ENCODE results near the gene FSTL5.

FSTL5 gene

DNA sequence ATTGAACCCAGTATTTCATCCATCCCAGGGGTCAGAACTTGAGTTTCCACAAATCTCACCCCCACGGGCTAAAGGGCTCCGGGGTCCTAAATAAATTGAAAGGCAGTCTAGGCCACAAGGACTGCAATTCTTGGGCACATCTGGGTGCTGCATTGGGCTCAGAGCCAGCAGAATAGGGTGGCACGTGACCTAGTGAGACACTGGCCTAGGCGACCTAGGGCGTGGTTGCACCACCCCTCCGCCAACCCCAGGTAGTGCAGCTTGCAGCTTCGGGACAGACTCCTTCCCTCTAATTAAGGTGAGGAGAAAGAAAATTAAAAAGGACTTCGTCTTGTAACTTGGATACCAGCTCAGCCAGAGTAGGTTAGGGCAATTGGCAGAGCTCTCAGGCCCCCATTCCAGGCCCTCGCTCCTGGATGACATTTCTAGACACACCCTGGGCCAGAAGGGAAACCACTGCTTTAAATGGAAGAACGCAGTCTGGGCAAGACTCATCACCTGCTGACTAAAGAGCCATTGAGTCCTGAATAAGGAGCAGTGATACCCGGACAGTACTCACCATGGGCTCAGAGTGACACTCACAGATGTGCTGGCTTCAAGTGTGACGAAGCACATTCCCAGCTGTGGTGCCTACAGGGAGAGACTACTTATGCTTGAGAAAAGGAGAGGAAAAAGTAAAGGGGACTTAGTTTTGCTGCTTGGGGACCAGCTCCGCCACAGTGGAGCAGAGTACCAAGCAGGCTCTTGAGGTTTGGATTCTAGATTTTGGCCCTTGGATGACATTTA is 735.4 kb downstream of the FSTL5 start:
- DNase-seq, result no peak

DNA sequence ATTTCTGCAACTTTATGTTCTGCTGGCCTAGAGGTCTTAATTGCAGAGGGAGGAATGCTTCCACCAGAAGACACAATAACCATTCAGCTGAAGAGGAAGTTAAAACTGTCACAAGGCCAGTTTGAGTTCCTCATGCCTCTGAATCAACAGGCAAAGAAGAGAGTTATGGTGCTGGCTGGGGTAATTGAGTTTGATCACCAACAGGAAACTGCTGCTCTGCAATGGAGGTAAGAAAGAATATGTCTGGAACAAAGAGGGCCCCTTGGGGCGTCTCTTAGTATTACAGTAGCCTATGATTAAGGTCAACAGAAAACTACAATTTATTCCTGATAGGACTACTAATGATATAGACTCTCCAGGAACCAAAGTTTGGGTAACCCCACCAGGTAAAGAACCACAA is 744.0 kb downstream of the FSTL5 start:
- no peak for DNase-seq

DNA sequence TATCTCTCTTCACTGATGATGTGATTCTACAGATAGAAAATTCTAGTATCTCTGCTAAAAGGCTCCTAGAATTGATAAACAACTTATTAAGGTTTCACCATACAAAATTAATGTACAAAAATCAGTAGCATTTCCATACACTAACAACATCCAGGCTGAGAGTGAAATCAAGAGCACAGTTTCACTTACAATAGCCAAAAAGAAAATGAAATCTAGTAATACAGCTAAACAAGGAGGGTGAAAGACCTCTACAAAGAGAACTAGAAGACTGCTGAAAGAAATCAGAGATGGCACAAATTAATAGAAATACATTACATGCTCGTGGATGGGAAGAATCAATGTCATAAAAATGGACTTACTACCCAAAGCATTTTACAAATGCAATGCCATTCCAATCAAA is 751.9 kb downstream of the FSTL5 start:
- no peak for DNase-seq

GRCh38 chr4:161404346-161405110 is 759.3 kb downstream of the FSTL5 start:
- no peak for DNase-seq

GRCh38 chr4:161403781-161404180 is 760.0 kb downstream of the FSTL5 start:
- DNase-seq, result no peak

- DNase-seq, result no peak
Measured at GRCh38 chr4:161393602-161394001, 770.2 kb downstream of the FSTL5 start.

GRCh38 chr4:161382655-161383054 is 781.1 kb downstream of the FSTL5 start:
- DNase-seq, result no peak

GRCh38 chr4:161376275-161376674 is 787.5 kb downstream of the FSTL5 start:
- DNase-seq, result no peak

GRCh38 chr4:161364681-161365080 is 799.1 kb downstream of the FSTL5 start:
- DNase-seq, result no peak

GRCh38 chr4:161360982-161361381 is 802.8 kb downstream of the FSTL5 start:
- DNase-seq, result no peak

DNA sequence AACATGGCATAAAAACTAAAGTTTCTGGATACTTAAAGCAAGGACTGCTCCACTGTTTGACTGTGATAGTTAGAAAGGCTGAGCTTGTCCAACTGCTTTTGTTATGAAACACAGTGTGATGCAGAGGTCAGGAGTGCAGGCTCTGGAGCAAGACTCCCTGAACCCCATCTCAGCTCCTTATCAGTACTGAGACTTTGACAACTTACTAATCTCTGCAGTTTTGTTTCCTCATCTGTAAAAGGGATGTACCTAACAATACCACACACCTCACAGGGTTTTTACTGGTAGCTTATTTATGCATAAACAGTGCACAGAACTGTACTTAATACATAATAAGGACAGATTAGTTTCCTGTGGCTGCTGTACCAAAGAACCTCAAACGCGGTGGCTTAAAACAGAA is 804.3 kb downstream of the FSTL5 start:
- DNase-seq, result no peak

- DNase-seq, result no peak
Measured at GRCh38 chr4:161356351-161356750, 807.4 kb downstream of the FSTL5 start.

DNA sequence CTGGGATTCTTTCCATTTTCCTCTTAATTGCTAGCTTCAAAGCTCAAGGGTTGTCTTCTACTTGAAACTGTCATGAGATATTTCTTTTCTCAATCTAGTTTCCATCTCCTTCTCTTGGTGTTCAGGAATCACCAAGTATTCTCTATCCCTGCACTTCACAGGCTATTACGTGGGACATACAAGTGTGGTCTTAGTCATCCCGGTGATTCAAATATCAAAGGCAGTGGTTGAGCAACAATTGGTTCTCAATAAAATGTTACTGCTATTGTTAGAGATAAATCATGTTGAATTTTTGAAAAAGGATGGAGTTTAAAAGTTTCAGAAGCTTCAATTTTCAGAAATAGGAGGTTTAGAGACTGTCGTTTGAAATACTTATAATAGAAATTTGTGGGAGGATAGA is 812.9 kb downstream of the FSTL5 start:
- no peak for DNase-seq

- DNase-seq, result no peak
Measured at GRCh38 chr4:161345741-161346140, 818.1 kb downstream of the FSTL5 start.

DNA sequence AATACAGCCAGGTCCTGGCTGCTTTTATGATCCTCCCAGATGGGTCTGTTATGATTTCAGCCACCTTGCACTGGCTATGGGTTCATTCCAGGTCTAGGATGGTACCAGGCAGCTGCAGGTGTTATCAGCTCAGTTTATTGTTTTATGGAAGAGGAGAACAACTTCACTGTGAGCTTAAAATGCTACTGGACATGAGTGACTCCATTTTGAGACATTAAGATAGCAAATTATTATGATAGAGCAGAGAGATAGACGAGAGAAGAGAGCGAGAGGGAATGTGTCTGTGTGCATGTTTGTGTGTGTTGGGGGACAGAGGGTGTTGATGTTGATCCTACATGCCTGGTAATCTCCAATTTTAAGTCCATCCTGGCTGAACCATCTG is 820.2 kb downstream of the FSTL5 start:
- no peak for DNase-seq

GRCh38 chr4:161342881-161343568 is 820.8 kb downstream of the FSTL5 start:
- DNase-seq, result no peak

DNA sequence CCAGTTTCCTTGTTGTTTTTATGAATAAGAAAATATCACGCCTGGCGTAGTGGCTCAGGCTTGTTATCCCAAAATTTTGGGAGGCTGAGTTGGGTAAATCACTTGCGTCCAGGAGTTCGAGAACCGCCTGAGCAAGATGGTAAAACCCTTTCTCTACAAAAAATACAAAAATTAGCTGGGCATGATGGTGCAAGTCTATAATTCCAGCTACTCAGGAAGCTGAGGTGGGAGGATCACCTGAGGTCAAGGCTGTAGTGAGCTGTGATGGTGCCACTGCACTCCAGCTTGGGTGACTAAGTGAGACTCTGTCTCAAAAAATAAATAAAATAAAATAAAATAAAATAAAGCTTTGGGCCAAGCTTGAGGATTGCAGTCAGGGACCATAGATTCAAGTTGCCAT is 827.2 kb downstream of the FSTL5 start:
- DNase-seq, result no peak

- DNase-seq, result no peak
Measured at GRCh38 chr4:161336016-161336530, 827.7 kb downstream of the FSTL5 start.
